ENCODE data around the gene TMEM31. TPM values are rescaled to one million over a fixed set of nuclear protein-coding genes. Genes with fewer than 3 reads are reported as not detected.

TMEM31 gene
- total and polyA plus RNA-seq, 9 of the 15 experiments (the other 6 are each of a cell fraction or from before 2014, with no cell fraction given), result 0.18 TPM; not detected in 8

- no peak for DNase-seq (ENCODE audit: extremely low read depth in 1 of 4, low spot score in 3 of 4)
- Histone ChIP-seq H3K4me1 (replicated peaks in 1 of 2; ENCODE audit: control insufficient read depth in 2 of 2, insufficient read depth in 2 of 2, low read length in 2 of 2) (no peaks in the 10 kb centered on the region), H3K79me2 (ENCODE audit: control insufficient read depth, insufficient read depth, low read length) (no peaks in the 10 kb centered on the region), H3K27ac (ENCODE audit: extremely low read depth, low read depth, low read length) (no peak overlapping the region), H3K9ac (ENCODE audit: insufficient read depth in 1 of 2, low read depth in 2 of 2, low read length in 2 of 2) (no peak overlapping the region), H3K9me3 (replicated peaks; ENCODE audit: control insufficient read depth, insufficient read depth, low read depth, low read length) (no peaks in the 10 kb centered on the region), H3K4me3 (no peak overlapping the region), H3K27me3 (ENCODE audit: control insufficient read depth in 2 of 2, insufficient read depth in 2 of 2, low read length in 2 of 2) (peaks cover 2 to 57% of the 10 kb centered on the region in 2 experiments; a peak in 3 of 5 replicates), H3K9me1 (ENCODE audit: control insufficient read depth, insufficient read depth, low read length) (no peaks in the 10 kb centered on the region), H2AFZ (ENCODE audit: low read depth, low read length) (no peak overlapping the region), H3K4me2 (ENCODE audit: insufficient read depth, low read length) (no peak overlapping the region), H4K20me1 (replicated peaks; ENCODE audit: control insufficient read depth, insufficient read depth, low read length) (no peaks in the 10 kb centered on the region), H3K36me3 (ENCODE audit: control insufficient read depth, insufficient read depth, low read length) (no peaks in the 10 kb centered on the region)
- POLR2A ChIA-PET, result interaction anchor here (0.6 kb wide), 1 partner anchor 912 kb away, joined by 3 read pairs; no protein-coding TSS in a partner anchor
- in situ Hi-C loops (cut with MboI) (no loop called here), intact Hi-C loops (cut with micrococcal nuclease) (no loop called here)
- no peak for ATAC-seq
- 0% methylated on average over 4 of the region's 5 CpGs for WGBS (ENCODE audit: insufficient coverage, low coverage, missing lambda C conversion rate)
- no TSS peak for BruUV-seq (replicated peaks)
- no peak for FAIRE-seq
- CTCF ChIA-PET (ENCODE audit: low intra/inter-chr PET ratio), result no interaction called here
- no peak for TF ChIP-seq ZBED1 (IDR thresholded peaks at IDR 0.05)
- TF ChIP-seq PRDM10 (IDR thresholded peaks at IDR 0.05; ENCODE audit: partially characterized antibody), result no peak
- no peak for TF ChIP-seq RUNX1 (IDR thresholded peaks at IDR 0.05; ENCODE audit: low read depth)
- no peak for TF ChIP-seq ZNF140 (CRISPR knock-in tag; IDR thresholded peaks at IDR 0.05)
- TF ChIP-seq NFXL1 (CRISPR knock-in tag; IDR thresholded peaks at IDR 0.05), result no peak
- no peak for TF ChIP-seq SNAPC5 (CRISPR knock-in tag; IDR thresholded peaks at IDR 0.05)
- TF ChIP-seq HBP1 (CRISPR knock-in tag; IDR thresholded peaks at IDR 0.05), result no peak
- no peak for TF ChIP-seq SIRT6 (IDR thresholded peaks at IDR 0.05; ENCODE audit: low read depth, low read length)
- TF ChIP-seq NCOA6 (IDR thresholded peaks at IDR 0.05), result no peak
- TF ChIP-seq CBX5 (IDR thresholded peaks at IDR 0.05; ENCODE audit: borderline replicate concordance, low read depth), result no peak
- no peak for TF ChIP-seq ZNF174 (CRISPR knock-in tag; IDR thresholded peaks at IDR 0.05)
- no peak for TF ChIP-seq CBFB (CRISPR knock-in tag; IDR thresholded peaks at IDR 0.05)
- no peak for TF ChIP-seq HNRNPK (IDR thresholded peaks at IDR 0.05; ENCODE audit: low read depth, low read length, poor library complexity, severe bottlenecking)
- TF ChIP-seq ZNF780A (CRISPR knock-in tag; IDR thresholded peaks at IDR 0.05), result no peak
- no peak for TF ChIP-seq YY1 (IDR thresholded peaks at IDR 0.05; ENCODE audit: borderline replicate concordance in 1 of 3, control insufficient read depth in 1 of 3, extremely low read depth in 1 of 3, insufficient read depth in 3 of 3, insufficient read length in 1 of 3, insufficient replicate concordance in 2 of 3, low read depth in 1 of 3, low read length in 2 of 3)
- no peak for TF ChIP-seq ZBTB9 (CRISPR knock-in tag; IDR thresholded peaks at IDR 0.05)
- no peak for TF ChIP-seq DPF2 (IDR thresholded peaks at IDR 0.05)
Observed at GRCh38 chrX:103729015-103729414, 18.3 kb downstream of the TMEM31 start.

All from K562 (cell line).